Fibroblast of mammary gland (primary cell): Measurements from ENCODE around the gene CACNB4.
"Not testable (repeated sequence)": the region's sequence is repeated elsewhere in the genome, so short reads cannot be mapped to it uniquely, and the experiment has no call there.

Experiments
- DNase-seq: peaks from one replicate; pipeline ENCODE4 v3.0.0-alpha.2; 2010; ENCODE audit warnings: low read depth
- H3K4me3 ChIP-seq: 2 replicates; pipeline ENCODE4 v1.5.1; 2011; ENCODE audit warnings: low read depth, mild to moderate bottlenecking, low read length, moderate library complexity; ENCODE audit not compliant: control insufficient read depth
- CTCF ChIP-seq: conservative IDR thresholded peaks from 2 replicates; pipeline ENCODE4 v1.5.1; 2011; ENCODE audit warnings: low read depth, low read length, inconsistent platforms; ENCODE audit not compliant: control insufficient read depth, insufficient read depth

The CACNB4 gene

GRCh38 chr2:151882786-151883445, 215.9 kb downstream of the CACNB4 start:
- no peak overlapping the region for H3K4me3 ChIP-seq
- no peak for DNase-seq
- no peak for TF ChIP-seq CTCF

GRCh38 chr2:151881342-151881741, 217.5 kb downstream of the CACNB4 start:
- TF ChIP-seq CTCF: no peak

GRCh38 chr2:151880586-151880985, 218.3 kb downstream of the CACNB4 start:
- no peak for DNase-seq
- no peak overlapping the region for H3K4me3 ChIP-seq
- no peak for TF ChIP-seq CTCF

More at GRCh38 chr2:151881342-151881741, 217.5 kb downstream of the CACNB4 start:
- DNase-seq: no peak
- no peak overlapping the region for H3K4me3 ChIP-seq

GRCh38 chr2:151878655-151879563, 219.9 kb downstream of the CACNB4 start:
- H3K4me3 ChIP-seq: no peak overlapping the region
- TF ChIP-seq CTCF: no peak
- DNase-seq: peak; percentile 41

GRCh38 chr2:151878204-151878603, 220.6 kb downstream of the CACNB4 start:
- no peak for DNase-seq
- no peak for TF ChIP-seq CTCF
- no peak overlapping the region for H3K4me3 ChIP-seq

- H3K4me3 ChIP-seq, DNase-seq: not testable (repeated sequence)
Measured at GRCh38 chr2:151875631-151876030, 223.2 kb downstream of the CACNB4 start.

- TF ChIP-seq CTCF: no peak
- H3K4me3 ChIP-seq: no peak overlapping the region
- DNase-seq: peak; percentile 11
Measured at GRCh38 chr2:151872463-151872862, 226.4 kb downstream of the CACNB4 start.
